Measurements from ENCODE around the gene IL12RB1.
A peak's percentile ranks its signal among the peaks of the same experiment; 100 is the strongest.
"Not testable (repeated sequence)": the region's sequence is repeated elsewhere in the genome, so short reads cannot be mapped to it uniquely, and the experiment has no call there.

The IL12RB1 gene

DNA sequence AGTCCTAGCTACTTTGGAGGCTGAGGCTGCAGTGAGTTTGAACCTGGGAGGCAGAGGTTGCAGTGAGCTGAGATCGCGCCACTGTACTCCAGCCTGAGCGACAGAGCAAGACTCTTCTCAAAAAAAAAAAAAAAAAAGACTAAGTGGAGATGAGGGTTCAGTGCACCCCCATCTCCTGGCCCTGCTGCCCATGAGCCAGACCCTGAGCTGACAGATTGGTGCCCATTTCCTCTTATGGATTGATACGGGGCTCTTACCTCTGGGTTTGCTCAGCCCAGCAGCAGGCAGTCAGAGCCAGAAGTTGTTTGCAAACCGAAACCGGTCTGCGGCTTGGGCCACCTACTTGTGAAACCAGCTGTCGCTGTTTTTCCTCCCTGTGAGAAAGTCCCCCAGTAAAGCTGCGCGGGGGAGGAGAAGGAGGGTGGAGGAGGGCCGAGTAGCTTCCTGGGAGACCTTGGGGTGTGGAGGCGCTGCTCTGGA, 41.9 kb downstream of the IL12RB1 start:
- peak; percentile 20 for DNase-seq

DNA sequence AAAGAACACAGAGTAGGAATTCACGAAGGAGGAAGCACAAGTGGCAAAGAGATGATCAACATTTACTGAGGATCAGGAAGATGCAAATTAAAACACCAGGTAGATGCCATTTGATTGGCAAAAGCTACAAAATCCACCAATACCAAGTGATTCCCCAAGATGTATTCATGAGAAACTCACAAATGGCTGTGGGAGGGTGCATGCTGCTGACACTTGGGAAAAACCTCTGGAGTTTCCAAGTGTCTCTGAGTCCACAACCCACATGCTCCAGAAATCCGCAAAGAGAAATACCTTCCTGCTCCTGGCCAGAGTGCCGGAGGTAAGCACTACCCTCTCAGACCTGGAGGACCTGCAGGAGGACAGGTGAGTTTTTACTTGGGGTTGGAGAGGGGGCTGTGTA, 43.1 kb downstream of the IL12RB1 start:
- no peak for DNase-seq

DNA sequence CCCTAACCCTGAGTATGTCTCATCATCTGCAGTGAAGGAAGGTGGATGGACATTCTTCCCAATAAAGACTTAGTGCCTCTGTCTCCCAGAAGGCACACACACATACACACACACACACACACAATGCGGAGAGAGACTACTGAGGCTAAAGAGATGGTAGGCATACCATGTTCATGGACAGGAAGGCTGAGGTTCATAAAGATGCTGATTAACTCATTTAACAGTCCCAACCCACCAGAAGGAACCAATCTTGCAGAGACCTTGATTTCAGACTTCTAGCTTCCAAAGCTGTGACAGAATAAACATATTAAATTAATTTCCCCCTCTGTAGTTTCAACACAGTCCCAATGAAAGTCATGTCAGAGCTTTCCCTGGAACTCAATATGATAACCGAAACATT, 45.7 kb downstream of the IL12RB1 start:
- no peak for DNase-seq

DNA sequence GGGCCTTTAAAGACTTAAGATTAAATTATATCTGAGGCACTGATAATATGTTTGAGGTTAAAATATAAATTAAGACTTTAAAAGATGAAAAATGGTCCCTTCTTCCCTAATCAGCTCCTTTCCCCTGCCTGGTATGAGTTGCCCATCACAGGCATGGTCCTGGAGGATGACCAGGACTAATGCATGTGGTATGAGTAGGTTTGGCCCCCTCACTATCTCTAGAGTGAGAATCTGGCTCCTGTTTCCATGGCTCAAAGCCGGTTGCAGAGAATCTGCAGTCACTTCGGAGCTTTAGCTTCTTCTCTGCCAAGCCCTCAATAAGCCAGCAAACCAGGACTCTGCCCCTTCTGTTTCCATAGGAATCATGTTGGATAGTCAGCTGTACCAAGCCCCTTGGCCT, 54.6 kb downstream of the IL12RB1 start:
- not testable (repeated sequence) for DNase-seq

DNA sequence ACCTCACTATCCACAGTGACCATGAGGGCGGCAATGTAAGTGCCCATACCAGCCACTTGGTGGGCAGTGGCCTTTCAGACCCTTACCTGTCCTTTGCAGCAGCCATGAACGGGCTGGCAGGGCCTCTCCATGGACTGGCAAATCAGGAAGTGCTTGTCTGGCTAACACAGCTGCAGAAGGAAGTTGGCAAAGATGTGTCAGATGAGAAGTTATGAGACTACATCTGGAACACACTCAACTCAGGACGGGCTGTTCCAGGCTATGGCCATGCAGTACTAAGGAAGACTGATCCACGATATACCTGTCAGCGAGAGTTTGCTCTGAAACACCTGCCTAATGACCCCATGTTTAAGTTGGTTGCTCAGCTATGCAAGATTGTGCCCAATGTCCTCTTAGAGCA, 55.3 kb downstream of the IL12RB1 start:
- DNase-seq: not testable (repeated sequence)

DNA sequence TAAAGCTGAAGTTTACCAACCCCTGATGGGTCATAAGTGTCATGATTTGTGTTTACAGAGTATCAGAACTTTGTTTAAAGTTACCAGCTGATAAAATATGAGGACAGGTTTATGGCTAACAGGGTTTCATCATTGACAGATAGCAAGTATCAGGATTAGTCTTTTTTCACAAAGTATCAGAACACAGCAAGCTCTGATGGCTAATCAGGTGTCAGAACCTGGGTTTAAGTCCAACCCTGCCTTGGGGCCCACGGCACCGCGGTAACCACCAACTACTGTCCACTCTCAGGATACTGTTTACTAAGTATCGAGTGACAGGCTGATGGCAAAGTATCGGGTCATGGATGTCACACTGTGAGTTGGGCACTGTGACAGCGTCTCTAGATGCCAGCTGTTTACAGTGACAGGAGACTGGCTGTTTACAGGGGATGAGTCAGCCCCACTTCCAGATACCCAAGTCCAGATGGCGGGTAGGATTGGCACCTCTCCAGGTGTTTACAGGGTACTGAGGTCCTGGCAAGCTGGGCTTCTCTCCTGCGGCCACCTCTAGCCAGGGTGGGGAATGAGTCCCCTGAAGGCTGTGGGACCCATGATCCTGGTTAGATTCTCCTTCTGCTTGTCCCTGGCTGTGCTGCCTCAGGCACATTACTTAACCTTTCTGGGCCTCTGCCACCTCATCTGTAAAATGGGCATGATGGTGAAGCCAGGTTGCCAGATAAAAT, 57.0 kb downstream of the IL12RB1 start:
- peak; percentile 35 for DNase-seq

DNA sequence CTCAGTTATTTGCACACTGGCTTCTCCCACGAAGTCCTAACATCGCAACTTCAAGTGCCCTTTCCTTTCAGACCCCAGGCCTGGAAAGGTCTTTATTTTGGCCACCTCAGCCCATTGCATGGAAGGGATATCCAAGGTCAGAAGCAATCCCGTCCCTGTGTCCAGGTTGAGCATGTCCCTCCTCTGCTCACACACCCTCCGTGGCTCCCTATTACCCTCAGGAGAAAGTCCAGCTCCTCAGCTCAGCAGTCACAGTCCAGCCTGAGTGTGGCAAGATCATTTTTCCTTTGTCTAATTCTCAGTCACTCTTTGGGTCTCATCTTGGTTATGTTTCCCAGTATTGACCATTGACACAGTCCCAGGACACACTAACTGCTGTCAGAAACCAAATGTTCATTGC, 59.6 kb downstream of the IL12RB1 start:
- no peak for DNase-seq

DNA sequence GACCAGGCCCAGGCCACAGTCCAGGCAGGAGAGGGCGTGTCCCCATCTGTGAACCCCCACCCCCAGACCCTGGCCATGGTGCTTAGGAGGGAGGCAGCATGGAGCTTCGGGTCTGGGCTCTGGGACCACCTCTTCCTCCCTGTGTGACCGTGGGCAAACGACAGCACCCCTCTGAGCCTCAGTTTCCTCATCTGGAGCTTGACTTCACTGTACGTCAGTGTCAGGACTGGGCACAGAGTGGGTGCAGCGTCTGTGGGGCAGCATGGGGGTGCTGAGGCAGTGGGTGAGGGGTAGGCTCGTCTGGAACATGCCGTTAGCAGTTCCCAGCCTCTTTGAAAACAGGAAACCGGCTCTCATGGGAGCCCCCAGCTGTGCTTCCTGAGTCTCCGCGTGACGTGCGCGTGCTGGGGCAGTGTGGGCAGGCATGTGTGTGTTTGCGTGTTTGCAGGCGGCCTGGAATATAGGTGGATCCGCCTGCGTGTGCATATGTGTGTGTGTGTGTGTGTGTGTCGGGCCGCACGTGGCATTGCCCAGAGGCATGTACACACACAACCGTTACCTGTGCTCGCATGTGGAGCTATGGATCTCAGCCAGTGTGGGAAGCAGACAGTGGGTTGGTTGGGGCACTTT, 63.0 kb downstream of the IL12RB1 start:
- DNase-seq: no peak

DNA sequence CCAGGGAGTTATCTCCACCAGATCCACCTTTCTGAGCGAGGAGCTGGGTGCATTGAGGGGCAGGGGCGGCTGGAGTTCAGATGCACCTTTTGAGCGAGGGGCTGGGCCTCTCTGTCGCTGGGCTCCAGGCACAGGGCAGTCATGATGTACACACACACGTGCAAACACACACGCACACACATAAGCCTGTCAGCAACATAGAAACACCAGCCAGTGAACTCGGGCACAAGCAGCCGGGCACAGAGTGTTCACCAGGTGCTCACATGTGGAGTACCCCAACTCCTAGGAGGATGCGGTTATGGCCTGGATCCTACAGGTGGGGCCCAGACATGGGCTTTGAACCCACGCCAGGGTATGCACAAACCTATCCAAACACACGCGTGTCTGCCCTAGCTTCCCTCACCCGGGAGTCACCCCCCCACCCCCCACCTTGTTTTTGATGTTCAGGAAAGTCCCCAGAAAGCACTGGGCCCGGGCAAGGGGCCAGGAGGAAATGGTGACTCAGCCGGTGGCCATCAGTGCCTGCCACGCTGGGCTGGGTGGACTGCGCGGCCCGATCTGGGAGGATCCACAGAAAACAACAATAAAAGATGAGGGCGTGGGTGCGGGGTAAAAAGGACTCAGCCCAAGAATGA, 65.5 kb downstream of the IL12RB1 start:
- DNase-seq: no peak

DNA sequence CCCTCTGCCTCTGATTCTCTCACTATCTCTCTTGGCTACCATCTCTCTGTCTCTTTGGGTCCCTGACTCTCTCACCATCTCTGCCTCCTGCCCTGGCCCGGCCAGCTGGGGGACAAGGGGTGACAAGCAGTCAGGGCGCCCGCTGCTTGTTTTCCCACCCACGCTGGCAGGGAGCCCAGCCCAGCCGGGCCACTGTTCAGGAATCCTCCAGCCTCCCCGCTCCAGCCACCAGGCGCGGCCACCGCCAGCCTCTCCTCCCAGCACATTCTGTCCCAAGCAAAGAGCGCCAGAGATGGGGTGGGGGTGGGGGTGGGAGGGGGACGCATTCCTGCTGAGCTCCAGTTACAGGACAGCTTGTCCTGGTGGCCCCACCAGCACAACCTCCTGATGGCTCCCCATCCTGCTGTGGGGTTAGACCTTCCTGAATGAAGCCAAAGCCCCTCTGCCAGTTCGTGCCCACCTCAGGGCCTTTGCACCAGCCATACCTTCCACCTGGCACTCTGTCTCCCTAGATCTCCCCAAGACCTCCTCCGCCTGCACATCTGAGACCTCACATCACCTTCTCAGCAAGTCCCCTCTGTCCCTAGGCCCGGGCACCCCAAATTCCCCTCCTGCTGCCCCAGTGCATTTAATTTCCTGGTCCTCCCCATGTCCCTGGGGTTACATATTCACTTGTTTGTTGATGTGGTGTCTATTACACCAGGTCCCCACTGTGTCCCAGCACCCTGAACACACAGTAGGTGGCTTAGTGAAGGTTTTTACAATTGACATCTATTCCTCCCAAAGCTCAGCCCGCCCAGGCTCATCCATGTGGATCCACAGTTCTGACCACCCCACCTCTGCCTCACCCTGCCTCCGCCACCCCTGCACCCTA, 66.3 kb downstream of the IL12RB1 start:
- no peak for DNase-seq

DNA sequence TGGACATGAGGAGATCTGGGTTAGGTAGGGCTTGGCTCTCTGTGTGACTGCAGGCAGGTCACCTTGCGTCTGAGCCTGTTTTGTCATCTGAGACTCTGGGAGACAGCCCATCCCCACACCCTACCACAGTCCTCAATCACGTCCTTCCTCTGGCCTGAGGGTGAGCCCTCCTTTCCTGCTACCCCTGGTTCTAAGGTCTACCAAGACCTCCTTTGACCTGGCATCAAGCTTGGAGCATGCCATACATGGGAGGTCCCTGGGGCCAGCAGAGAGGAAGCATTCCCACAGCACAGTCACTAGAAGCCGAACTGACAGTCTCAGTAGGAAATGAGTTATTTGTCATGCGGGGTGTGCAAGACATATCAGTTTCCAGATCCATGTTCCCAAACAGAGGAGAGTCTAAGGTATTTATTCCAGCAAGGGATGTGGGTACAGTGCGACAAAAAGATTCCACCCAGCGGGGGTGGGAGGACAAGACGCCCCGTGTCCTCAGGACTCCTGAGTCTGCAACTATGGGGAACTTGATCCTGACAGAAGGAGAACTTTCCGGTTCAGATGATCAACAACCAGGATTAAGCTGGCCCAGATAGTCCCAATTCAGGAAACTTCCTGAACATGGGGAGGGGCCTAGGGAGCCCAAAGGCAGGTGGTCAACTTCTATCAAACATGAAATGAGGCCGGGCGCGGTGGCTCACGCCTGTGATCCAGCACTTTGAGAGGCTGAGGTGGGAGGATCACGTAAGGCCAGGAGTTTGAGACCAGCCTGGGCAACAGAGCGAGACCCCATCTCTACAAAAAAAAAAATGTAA, 69.3 kb downstream of the IL12RB1 start:
- DNase-seq: no peak

DNA sequence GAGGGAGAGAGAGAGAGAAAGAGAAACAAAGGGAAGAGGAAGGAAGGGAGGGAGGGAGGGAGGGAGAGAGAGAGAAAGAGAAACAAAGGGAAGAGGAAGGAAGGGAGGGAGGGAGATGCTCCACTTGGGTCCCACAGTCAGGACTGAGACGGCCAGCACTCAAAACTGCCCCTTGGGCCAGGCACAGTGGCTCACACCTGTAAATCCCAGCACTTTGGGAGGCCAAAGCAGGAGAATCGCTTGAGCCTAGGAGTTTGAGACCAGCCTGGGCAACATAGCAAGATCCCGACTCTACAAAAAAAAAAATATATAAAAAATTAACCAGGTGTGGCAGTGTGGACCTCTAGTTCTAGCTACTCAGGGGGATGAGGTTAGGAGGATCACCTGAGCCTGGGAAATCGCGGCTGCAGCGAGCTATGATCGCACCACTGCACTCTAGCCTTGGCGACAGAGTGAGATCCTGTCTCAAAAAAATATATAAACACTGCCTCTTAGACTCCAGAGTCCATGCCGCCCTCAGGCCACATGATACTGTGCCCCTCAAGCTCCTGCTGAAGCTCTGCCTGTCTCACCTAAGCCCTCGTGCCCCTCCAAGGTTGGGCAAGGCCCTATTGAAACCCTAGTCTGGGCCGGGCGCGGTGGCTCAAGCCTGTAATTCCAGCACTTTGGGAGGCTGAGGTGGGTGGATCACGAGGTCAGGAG, 70.4 kb downstream of the IL12RB1 start:
- no peak for DNase-seq

DNA sequence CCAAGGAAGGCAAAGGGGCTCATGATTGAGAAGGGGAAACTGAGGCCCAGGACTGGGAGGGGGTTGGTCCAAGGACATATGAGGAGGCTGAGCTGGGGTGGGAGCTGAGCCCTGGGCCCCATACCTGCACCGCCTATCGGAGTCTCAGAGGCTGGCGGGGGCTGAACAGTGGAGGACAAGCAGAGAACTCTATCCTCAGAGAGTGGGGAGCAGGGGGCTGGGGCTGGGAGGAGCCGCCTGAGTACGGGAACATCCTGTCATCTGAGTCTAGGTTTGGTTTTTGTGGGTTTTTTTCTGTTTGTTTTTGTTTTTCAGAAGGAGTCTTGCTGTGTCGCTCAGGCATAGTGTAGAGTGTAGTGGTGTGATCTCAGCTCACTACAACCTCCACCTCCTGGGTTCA, 72.5 kb downstream of the IL12RB1 start:
- no peak for DNase-seq

DNA sequence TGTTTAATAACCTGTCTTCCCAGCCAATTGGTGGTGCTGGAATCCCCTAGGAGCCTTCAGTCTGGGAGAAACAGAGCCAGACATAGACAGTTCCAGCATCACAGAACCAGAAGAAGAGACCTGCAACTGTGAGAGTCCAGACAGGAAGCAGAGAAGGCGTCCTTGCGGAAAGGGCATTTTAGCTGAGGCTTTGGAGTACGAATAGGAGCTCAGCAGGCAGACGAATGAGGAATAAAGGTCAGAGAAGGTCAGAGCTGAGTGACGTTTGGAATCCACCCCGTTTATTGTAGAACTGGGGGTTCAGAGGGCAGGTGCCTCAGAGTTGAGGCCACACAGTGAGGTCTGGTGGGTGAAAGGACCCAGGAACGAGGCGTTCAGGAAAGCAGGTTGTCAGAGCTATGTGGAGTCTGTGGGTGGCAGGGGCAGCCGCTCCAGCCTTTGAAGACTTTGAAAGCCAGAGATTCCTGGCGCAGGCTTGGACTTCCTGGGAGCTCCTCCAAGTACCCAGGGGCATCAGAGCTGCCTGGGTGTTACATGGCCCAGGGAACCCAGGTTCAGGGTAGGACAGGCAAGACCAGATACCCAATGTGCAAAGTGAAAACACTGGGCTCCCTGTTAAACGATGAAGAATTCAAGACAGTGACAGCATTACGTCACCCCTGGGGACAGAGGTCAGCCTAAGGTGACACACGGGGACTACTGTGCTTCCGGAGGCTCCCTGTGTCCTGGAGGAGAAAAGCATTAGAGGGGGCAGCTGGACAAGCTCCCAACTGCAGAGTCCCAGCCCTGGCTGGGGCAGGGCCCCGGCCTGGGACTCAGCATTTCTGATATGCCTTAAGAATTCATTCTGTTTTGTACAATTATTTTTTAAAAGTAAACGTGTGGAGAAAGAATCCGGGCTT, 73.3 kb downstream of the IL12RB1 start:
- DNase-seq: no peak

DNA sequence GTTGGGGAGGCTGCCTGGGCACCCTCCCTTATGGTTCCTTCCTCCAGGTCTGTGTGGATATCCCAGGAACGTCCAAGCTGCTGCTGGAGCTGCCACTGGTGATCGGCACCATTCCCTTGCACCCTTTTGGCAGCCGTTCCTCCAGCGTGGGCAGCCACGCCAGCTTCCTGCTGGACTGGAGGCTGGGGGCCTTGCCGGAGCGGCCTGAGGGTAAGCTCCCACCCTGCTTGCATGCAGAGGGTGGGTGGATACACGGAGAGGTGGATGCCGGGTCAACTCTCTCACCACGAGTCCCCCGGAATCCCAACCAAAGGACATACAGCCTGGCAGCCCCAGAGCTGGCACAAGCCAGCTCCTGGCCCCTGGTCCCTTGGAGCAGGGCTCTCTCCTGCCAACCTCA, 76.6 kb downstream of the IL12RB1 start:
- DNase-seq: no peak

DNA sequence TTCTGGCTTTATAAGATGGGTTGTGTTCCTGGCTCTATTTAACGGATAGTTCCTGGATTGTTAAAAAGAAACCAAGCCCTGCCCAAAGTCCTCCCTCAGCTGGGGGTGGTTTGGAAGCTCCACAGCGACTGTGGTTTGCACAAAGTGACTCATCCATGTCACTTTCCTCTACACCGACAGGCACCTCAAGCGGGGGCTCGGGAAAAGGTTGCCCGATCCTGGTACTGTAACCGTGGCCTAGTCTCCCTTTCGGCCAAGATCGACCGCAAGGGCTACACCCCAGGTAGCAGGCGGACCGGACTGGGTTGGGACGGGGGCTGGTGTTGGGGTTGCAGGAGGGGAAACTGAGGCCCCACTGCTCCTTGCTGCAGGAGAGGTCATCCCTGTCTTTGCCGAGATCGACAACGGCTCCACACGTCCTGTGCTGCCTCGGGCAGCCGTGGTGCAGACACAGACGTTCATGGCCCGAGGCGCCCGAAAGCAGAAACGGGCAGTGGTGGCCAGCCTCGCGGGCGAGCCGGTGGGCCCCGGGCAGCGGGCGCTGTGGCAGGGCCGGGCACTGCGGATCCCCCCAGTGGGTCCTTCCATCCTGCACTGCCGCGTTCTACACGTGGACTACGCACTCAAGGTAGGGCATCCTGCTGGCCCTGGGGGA, 77.2 kb downstream of the IL12RB1 start:
- DNase-seq: no peak
